DND-41 (cell line): ENCODE results near the gene KDM5C.
A peak's percentile ranks its signal among the peaks of the same experiment; 100 is the strongest.

Source experiments
- ATAC-seq: fragments of 200-7000 bp; cut with Tn5 transposase; 3 replicates; pipeline ENCODE4 v1.9.1; 2021; ENCODE audit warnings: low read depth; ENCODE audit not compliant: insufficient read depth
- DNase-seq: peaks from one replicate; pipeline ENCODE4 v3.0.0-alpha.2; 2020
- H2AFZ ChIP-seq: 2 replicates; pipeline ENCODE4 v1.6.0; 2012; ENCODE audit warnings: low read depth, low read length
- H3K27ac ChIP-seq: 2 replicates; pipeline ENCODE4 v1.5.1; 2012; ENCODE audit warnings: low read length, inconsistent platforms
- H3K27me3 ChIP-seq: fragments of 200-600 bp; sonication (generic); 2 replicates; pipeline ENCODE4 v1.6.0; 2012; ENCODE audit warnings: low read length, mild to moderate bottlenecking, inconsistent platforms; ENCODE audit not compliant: insufficient read depth, poor library complexity
- H3K36me3 ChIP-seq: 2 replicates; pipeline ENCODE4 v1.5.1; 2012; ENCODE audit warnings: low read length, inconsistent platforms; ENCODE audit not compliant: insufficient read depth
- H3K4me1 ChIP-seq: 2 replicates; pipeline ENCODE4 v1.5.1; 2012; ENCODE audit warnings: mild to moderate bottlenecking, low read length; ENCODE audit not compliant: insufficient read depth
- H3K4me2 ChIP-seq: 2 replicates; pipeline ENCODE4 v1.6.0; 2012; ENCODE audit warnings: mild to moderate bottlenecking, moderate library complexity, low read length, inconsistent platforms; ENCODE audit not compliant: insufficient read depth
- H3K4me3 ChIP-seq, 2 experiments: fragments of 200-600 bp in 1 of 2; shearing (Covaris generic) in 1 of 2; 2 replicates each; pipeline ENCODE4 v1.5.1; 2012 to 2016; ENCODE audit warnings: inconsistent platforms in 2 of 2, low read length in 2 of 2, mild to moderate bottlenecking in 2 of 2, low read depth in 1 of 2, moderate library complexity in 1 of 2
- H3K79me2 ChIP-seq: 2 replicates; pipeline ENCODE4 v1.6.0; 2012; ENCODE audit warnings: low read length, inconsistent platforms; ENCODE audit not compliant: insufficient read depth
- H3K9ac ChIP-seq: 2 replicates; pipeline ENCODE4 v1.6.0; 2012; ENCODE audit warnings: low read depth, mild to moderate bottlenecking, inconsistent platforms, low read length, moderate library complexity
- H3K9me3 ChIP-seq: 2 replicates; pipeline ENCODE4 v1.5.1; 2012; ENCODE audit warnings: low read length, moderate library complexity, mild to moderate bottlenecking, inconsistent platforms; ENCODE audit not compliant: insufficient read depth, severe bottlenecking
- H4K20me1 ChIP-seq: 2 replicates; pipeline ENCODE4 v1.6.0; 2012; ENCODE audit warnings: low read length; ENCODE audit not compliant: insufficient read depth
- CTCF ChIP-seq: IDR thresholded peaks from 2 replicates; pipeline ENCODE4 v1.5.1; 2012; ENCODE audit warnings: borderline replicate concordance, low read length, moderate library complexity, mild to moderate bottlenecking; ENCODE audit not compliant: poor library complexity, severe bottlenecking; ENCODE audit errors: extremely low read depth
- EZH2 ChIP-seq: IDR thresholded peaks from 3 replicates; pipeline ENCODE4 v1.6.1; 2012; ENCODE audit warnings: borderline replicate concordance, low read depth, mild to moderate bottlenecking, moderate library complexity, low read length, inconsistent platforms; ENCODE audit not compliant: severe bottlenecking

The KDM5C gene

GRCh38 chrX:53188763-53189162 lies 36.2 kb downstream of the KDM5C start:
- no peak overlapping the region for H2AFZ ChIP-seq
- H3K79me2 ChIP-seq: no peaks in the 10 kb centered on the region
- ATAC-seq (no peak), DNase-seq (no peak)
- H3K4me2 ChIP-seq: no peak overlapping the region
- no peaks in the 10 kb centered on the region for H4K20me1 ChIP-seq
- no peaks in the 10 kb centered on the region for H3K4me1 ChIP-seq
- TF ChIP-seq CTCF (no peak), EZH2 (no peak)
- no peak overlapping the region for H3K9ac ChIP-seq
- no peaks in the 10 kb centered on the region for H3K27me3 ChIP-seq
- H3K27ac ChIP-seq: no peak overlapping the region
- no peaks in the 10 kb centered on the region for H3K9me3 ChIP-seq
- H3K4me3 ChIP-seq: no peak overlapping the region
- H3K36me3 ChIP-seq: peaks cover 11% of the 10 kb centered on the region

DNA sequence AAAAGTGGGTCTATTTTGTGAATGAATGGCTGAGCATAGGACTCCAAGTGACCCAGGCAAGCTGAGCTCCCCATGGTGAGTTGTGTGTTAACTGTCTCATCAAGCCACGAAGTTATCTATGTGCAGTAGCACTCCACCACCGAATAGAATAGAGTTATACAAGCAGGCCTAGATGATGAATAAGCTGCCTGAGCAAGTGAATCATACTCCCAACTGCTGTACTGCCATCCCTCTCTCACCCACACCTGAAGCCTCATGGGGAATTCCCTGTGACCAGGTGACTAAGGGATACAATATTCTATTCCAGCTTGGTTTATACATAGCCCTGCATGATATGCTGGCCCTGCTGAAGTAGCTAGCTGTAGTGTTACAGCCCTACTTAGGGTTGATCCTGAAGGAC lies 38.7 kb downstream of the KDM5C start:
- H4K20me1 ChIP-seq: no peaks in the 10 kb centered on the region
- DNase-seq (no peak), ATAC-seq (no peak)

GRCh38 chrX:53184836-53185235 lies 40.2 kb downstream of the KDM5C start:
- Histone ChIP-seq H3K4me2 (no peak overlapping the region), H3K9ac (no peak overlapping the region), H3K36me3 (no peaks in the 10 kb centered on the region), H2AFZ (no peak overlapping the region), H3K9me3 (no peaks in the 10 kb centered on the region), H4K20me1 (no peaks in the 10 kb centered on the region), H3K4me3 (no peak overlapping the region), H3K27ac (no peak overlapping the region), H3K27me3 (no peaks in the 10 kb centered on the region), H3K79me2 (no peaks in the 10 kb centered on the region), H3K4me1 (no peaks in the 10 kb centered on the region)
- TF ChIP-seq CTCF (no peak), EZH2 (no peak)
- no peak for DNase-seq
- ATAC-seq: no peak

More for the DNA sequence above, 38.7 kb downstream of the KDM5C start:
- H3K9me3 ChIP-seq: no peaks in the 10 kb centered on the region
- no peaks in the 10 kb centered on the region for H3K4me1 ChIP-seq
- TF ChIP-seq EZH2 (no peak), CTCF (no peak)
- no peaks in the 10 kb centered on the region for H3K27me3 ChIP-seq
- no peaks in the 10 kb centered on the region for H3K79me2 ChIP-seq
- no peak overlapping the region for H3K9ac ChIP-seq
- H3K4me3 ChIP-seq: no peak overlapping the region
- no peak overlapping the region for H2AFZ ChIP-seq
- H3K36me3 ChIP-seq: 0 out of 2 replicates have a peak, but pooled peaks cover 5% of the 10 kb centered on the region
- no peak overlapping the region for H3K4me2 ChIP-seq
- H3K27ac ChIP-seq: no peak overlapping the region

- Histone ChIP-seq H3K27ac (no peak overlapping the region), H3K9ac (no peak overlapping the region), H3K4me2 (no peak overlapping the region), H3K79me2 (no peaks in the 10 kb centered on the region), H3K4me3 (no peak overlapping the region), H3K36me3 (no peaks in the 10 kb centered on the region), H3K4me1 (no peaks in the 10 kb centered on the region), H3K9me3 (no peaks in the 10 kb centered on the region), H4K20me1 (no peaks in the 10 kb centered on the region), H3K27me3 (no peaks in the 10 kb centered on the region), H2AFZ (no peak overlapping the region)
- DNase-seq (no peak), ATAC-seq (no peak)
- TF ChIP-seq EZH2: no peak
- TF ChIP-seq CTCF: peak; percentile 15
Observed at GRCh38 chrX:53171356-53171755, 53.7 kb downstream of the KDM5C start.
